ENCODE results near the gene SSUH2. TPM values are rescaled to one million over a fixed set of nuclear protein-coding genes. Genes with fewer than 3 reads are reported as not detected.

Gene SSUH2
- polyA plus RNA-seq, 3 donors, result not detected

DNA sequence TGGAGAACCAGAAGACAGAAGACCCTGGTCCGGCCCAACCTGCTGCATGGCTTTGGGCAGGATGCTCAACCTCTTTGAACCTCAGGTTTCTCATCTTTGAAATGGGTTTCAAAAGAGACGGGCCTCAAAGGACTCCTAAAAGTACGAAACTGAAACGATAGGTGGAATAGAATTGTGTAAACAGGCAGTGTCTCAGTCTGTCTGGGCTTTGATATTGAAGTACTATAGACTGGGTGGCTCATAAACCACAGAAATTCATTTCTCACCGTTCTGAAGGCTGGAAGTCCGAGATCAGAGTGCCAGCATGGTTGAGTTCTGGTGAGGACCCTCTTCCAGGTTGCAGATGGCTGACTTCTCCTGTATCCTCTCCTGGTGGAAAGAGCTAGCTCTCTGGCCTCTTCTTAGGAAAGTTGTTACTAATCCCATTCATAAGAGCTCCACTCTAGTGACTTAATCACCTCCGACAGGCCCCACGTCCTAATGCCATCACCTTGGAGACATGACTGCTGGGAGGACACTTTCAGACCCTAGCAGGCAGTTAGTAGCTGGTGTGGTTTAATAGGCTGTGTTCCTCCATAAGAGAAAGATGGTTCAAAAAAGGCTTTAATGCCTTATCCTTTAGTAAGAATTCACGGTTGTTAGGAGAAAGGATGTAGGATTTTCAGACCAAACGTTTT is 35.7 kb downstream of the SSUH2 start:
- no peaks in the 10 kb centered on the region for H3K36me3 ChIP-seq (replicated peaks in 1 of 2; ENCODE audit: control insufficient read depth in 1 of 2, insufficient read depth in 2 of 2, low read length in 2 of 2)
- no peak overlapping the region for H3K27ac ChIP-seq (ENCODE audit: low read depth in 1 of 2, low read length in 2 of 2)
- no peaks in the 10 kb centered on the region for H4K20me1 ChIP-seq (ENCODE audit: insufficient read depth, low read length)
- H3K4me1 ChIP-seq (ENCODE audit: control insufficient read depth in 1 of 2, insufficient read depth in 2 of 2, low read length in 2 of 2), result no peaks in the 10 kb centered on the region
- H3K79me2 ChIP-seq (ENCODE audit: insufficient read depth, low read length), result no peaks in the 10 kb centered on the region
- H3K27me3 ChIP-seq (ENCODE audit: control insufficient read depth in 2 of 2, insufficient read depth in 2 of 2, low read length in 2 of 2), result no peaks in the 10 kb centered on the region
- no peaks in the 10 kb centered on the region for H3K9me3 ChIP-seq (replicated peaks in 1 of 2; ENCODE audit: control insufficient read depth in 1 of 2, insufficient read depth in 1 of 2, low read length in 2 of 2)
- intact Hi-C loops (cut with micrococcal nuclease), result no loop called here
- no peaks in the 10 kb centered on the region for H3K4me1 Mint-ChIP-seq
- no peak overlapping the region for H2AFZ ChIP-seq (ENCODE audit: insufficient read depth, low read depth, low read length, poor library complexity, severe bottlenecking)
- H3K4me3 ChIP-seq (replicated peaks in 1 of 3; ENCODE audit: low read depth in 2 of 3, low read length in 3 of 3), result no peak overlapping the region
- H3K27me3 Mint-ChIP-seq (ENCODE audit: low read depth in 3 of 3), result peaks cover 0 to 1% (median 0%) of the 10 kb centered on the region in 3 donors
- H3K9ac ChIP-seq (ENCODE audit: insufficient read depth, low read length, poor library complexity, severe bottlenecking), result no peak overlapping the region
- H3K4me3 Mint-ChIP-seq, result no peak overlapping the region
- WGBS (ENCODE audit: insufficient coverage), result 78% methylated on average over 5 of the region's 10 CpGs
- DNase-seq, result no peak
- TF ChIP-seq, protein P1, sequence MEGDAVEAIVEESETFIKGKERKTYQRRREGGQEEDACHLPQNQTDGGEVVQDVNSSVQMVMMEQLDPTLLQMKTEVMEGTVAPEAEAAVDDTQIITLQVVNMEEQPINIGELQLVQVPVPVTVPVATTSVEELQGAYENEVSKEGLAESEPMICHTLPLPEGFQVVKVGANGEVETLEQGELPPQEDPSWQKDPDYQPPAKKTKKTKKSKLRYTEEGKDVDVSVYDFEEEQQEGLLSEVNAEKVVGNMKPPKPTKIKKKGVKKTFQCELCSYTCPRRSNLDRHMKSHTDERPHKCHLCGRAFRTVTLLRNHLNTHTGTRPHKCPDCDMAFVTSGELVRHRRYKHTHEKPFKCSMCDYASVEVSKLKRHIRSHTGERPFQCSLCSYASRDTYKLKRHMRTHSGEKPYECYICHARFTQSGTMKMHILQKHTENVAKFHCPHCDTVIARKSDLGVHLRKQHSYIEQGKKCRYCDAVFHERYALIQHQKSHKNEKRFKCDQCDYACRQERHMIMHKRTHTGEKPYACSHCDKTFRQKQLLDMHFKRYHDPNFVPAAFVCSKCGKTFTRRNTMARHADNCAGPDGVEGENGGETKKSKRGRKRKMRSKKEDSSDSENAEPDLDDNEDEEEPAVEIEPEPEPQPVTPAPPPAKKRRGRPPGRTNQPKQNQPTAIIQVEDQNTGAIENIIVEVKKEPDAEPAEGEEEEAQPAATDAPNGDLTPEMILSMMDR (IDR thresholded peaks at IDR 0.05), result no peak
- H3K36me3 Mint-ChIP-seq, result no peaks in the 10 kb centered on the region
- H3K27ac Mint-ChIP-seq, result no peak overlapping the region
- peaks cover 0 to 4% (median 0%) of the 10 kb centered on the region in 7 donors for H3K9me3 Mint-ChIP-seq
- no peak overlapping the region for H3K4me2 ChIP-seq (replicated peaks; ENCODE audit: extremely low read depth, low read length, poor library complexity, severe bottlenecking)

DNA sequence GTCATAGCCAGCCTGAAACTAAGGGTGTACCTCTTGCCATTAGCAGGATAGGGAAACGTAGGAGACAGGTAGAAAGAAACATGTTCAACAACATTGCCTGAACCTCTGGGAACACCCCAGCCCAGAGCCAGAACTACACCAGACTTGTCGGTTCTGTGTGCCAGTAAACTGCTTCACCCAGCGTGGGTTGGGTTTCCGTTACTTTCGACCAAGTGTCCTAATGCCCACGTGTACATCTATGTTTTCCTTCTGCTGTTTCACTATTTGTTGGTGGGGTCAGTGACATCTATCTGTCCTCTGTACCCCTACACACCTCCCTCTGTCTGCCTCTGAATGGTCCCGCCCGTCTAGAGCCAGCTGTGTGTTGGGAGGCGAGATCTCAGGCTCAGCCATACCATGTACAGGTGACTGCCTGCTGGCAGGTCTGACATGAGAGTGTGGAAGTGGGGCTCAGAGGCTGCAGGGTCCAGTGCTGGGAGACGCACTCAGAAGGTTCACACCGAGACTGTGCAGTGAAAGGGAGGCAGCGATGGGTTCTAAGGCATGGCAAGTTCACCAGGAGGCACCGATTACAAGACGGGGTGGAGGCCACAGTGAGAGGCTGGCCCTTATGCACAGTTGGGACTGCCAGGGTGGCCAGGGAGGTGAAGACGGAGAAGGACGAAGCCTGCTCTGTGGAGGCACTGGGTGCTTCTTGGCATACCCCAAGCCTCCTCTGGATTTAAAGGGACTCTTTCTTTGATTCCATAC is 36.4 kb downstream of the SSUH2 start:
- H2AFZ ChIP-seq (ENCODE audit: insufficient read depth, low read depth, low read length, poor library complexity, severe bottlenecking), result no peak overlapping the region
- Mint-ChIP-seq H3K4me1 (no peaks in the 10 kb centered on the region), H3K4me3 (no peak overlapping the region), H3K27me3 (ENCODE audit: low read depth in 3 of 3) (peaks cover 0 to 1% (median 0%) of the 10 kb centered on the region in 3 donors), H3K27ac (no peak overlapping the region), H3K9me3 (peaks cover 0 to 4% (median 0%) of the 10 kb centered on the region in 7 donors), H3K36me3 (no peaks in the 10 kb centered on the region)
- no peak overlapping the region for H3K27ac ChIP-seq (ENCODE audit: low read depth in 1 of 2, low read length in 2 of 2)
- H3K9ac ChIP-seq (ENCODE audit: insufficient read depth, low read length, poor library complexity, severe bottlenecking), result no peak overlapping the region
- TF ChIP-seq, protein P1 (IDR thresholded peaks at IDR 0.05), result no peak
- no peaks in the 10 kb centered on the region for H3K36me3 ChIP-seq (replicated peaks in 1 of 2; ENCODE audit: control insufficient read depth in 1 of 2, insufficient read depth in 2 of 2, low read length in 2 of 2)
- H3K4me3 ChIP-seq (replicated peaks in 1 of 3; ENCODE audit: low read depth in 2 of 3, low read length in 3 of 3), result no peak overlapping the region
- 94% methylated on average over 9 of the region's 16 CpGs for WGBS (ENCODE audit: insufficient coverage)
- no peaks in the 10 kb centered on the region for H3K4me1 ChIP-seq (ENCODE audit: control insufficient read depth in 1 of 2, insufficient read depth in 2 of 2, low read length in 2 of 2)
- no peak overlapping the region for H3K4me2 ChIP-seq (replicated peaks; ENCODE audit: extremely low read depth, low read length, poor library complexity, severe bottlenecking)
- H3K9me3 ChIP-seq (replicated peaks in 1 of 2; ENCODE audit: control insufficient read depth in 1 of 2, insufficient read depth in 1 of 2, low read length in 2 of 2), result no peaks in the 10 kb centered on the region
- no peak for DNase-seq
- H3K79me2 ChIP-seq (ENCODE audit: insufficient read depth, low read length), result no peaks in the 10 kb centered on the region
- no peaks in the 10 kb centered on the region for H3K27me3 ChIP-seq (ENCODE audit: control insufficient read depth in 2 of 2, insufficient read depth in 2 of 2, low read length in 2 of 2)
- intact Hi-C loops (cut with micrococcal nuclease), result no loop called here
- no peaks in the 10 kb centered on the region for H4K20me1 ChIP-seq (ENCODE audit: insufficient read depth, low read length)
